Common myeloid progenitor, CD34-positive (primary cell): ENCODE results near the gene PTPRA.
"Not testable (repeated sequence)": the region's sequence is repeated elsewhere in the genome, so short reads cannot be mapped to it uniquely, and the experiment has no call there.

ENCODE experiments used
- CTCF ChIA-PET: fragments of 350-600 bp; sonication (Branson Sonifier 250); formaldehyde crosslinking; loops from one replicate; lab custom pipeline; 2021; ENCODE audit warnings: antibody characterized with exemption; lab: Charles Lee
- POLR2A ChIA-PET: fragments of 350-600 bp; sonication (Branson Sonifier 250); formaldehyde crosslinking; loops from one replicate; lab custom pipeline; 2021; ENCODE audit warnings: antibody characterized with exemption; lab: Charles Lee
- DNase-seq, 3 donors: peaks; one replicate each; pipeline versions ENCODE4 v3.0.0 to v3.0.0-alpha.2; 2013
- H3K27ac ChIP-seq, 2 experiments: 1 replicate in 1 of 2; 2 replicates in 1 of 2; pipeline ENCODE4 v1.7.0; 2013; ENCODE audit warnings: inconsistent platforms in 2 of 2, low read length in 2 of 2, mild to moderate bottlenecking in 2 of 2, low read depth in 1 of 2, moderate library complexity in 1 of 2; ENCODE audit not compliant: severe bottlenecking in 2 of 2, insufficient read depth in 1 of 2, poor library complexity in 1 of 2
- H3K27me3 ChIP-seq, 5 experiments: replicated peaks in 2 of 5; 1 replicate in 3 of 5; 2 replicates in 2 of 5; pipeline versions ENCODE4 v1.6.1 to v1.7.0; 2013; ENCODE audit warnings: low read length in 4 of 5, mild to moderate bottlenecking in 2 of 5, moderate library complexity in 2 of 5, inconsistent platforms in 1 of 5; ENCODE audit not compliant: insufficient read depth in 5 of 5, control insufficient read depth in 4 of 5
- H3K36me3 ChIP-seq, 4 experiments: 1 replicate in 2 of 4; 2 replicates in 2 of 4; pipeline versions ENCODE4 v1.6.1 to v1.7.0; 2013; ENCODE audit warnings: low read length in 3 of 4, control low read depth in 1 of 4, mild to moderate bottlenecking in 1 of 4; ENCODE audit not compliant: control insufficient read depth in 4 of 4, insufficient read depth in 4 of 4
- H3K4me1 ChIP-seq, 4 experiments: 1 replicate in 3 of 4; 2 replicates in 1 of 4; pipeline versions ENCODE4 v1.6.1 to v1.7.1; 2013; ENCODE audit warnings: low read length in 3 of 4, mild to moderate bottlenecking in 3 of 4, control low read depth in 1 of 4, inconsistent platforms in 1 of 4, moderate library complexity in 1 of 4; ENCODE audit not compliant: control insufficient read depth in 4 of 4, insufficient read depth in 4 of 4; ENCODE audit errors: control extremely low read depth in 1 of 4
- H3K4me3 ChIP-seq, 7 experiments: 1 replicate in 4 of 7; 2 replicates in 3 of 7; pipeline versions ENCODE4 v1.5.1 to v1.7.0; 2013; ENCODE audit warnings: mild to moderate bottlenecking in 7 of 7, low read length in 6 of 7, moderate library complexity in 6 of 7, inconsistent platforms in 2 of 7, low read depth in 2 of 7, control low read depth in 1 of 7; ENCODE audit not compliant: insufficient read depth in 4 of 7, control insufficient read depth in 1 of 7; ENCODE audit errors: extremely low read depth in 1 of 7
- H3K9me3 ChIP-seq, 5 experiments: 1 replicate in 4 of 5; 2 replicates in 1 of 5; pipeline versions ENCODE4 v1.6.1 to v1.7.1; 2013; ENCODE audit warnings: low read length in 4 of 5, mild to moderate bottlenecking in 2 of 5, inconsistent platforms in 1 of 5, low read depth in 1 of 5, moderate library complexity in 1 of 5; ENCODE audit not compliant: control insufficient read depth in 4 of 5, insufficient read depth in 2 of 5; ENCODE audit errors: control extremely low read depth in 1 of 5
- WGBS: methylation state at CpG from one replicate; pipeline ENCODE4 v1.1.5; 2013; ENCODE audit not compliant: insufficient coverage; 5-methylcytosine and 5-hydroxymethylcytosine counted together

The PTPRA gene

DNA sequence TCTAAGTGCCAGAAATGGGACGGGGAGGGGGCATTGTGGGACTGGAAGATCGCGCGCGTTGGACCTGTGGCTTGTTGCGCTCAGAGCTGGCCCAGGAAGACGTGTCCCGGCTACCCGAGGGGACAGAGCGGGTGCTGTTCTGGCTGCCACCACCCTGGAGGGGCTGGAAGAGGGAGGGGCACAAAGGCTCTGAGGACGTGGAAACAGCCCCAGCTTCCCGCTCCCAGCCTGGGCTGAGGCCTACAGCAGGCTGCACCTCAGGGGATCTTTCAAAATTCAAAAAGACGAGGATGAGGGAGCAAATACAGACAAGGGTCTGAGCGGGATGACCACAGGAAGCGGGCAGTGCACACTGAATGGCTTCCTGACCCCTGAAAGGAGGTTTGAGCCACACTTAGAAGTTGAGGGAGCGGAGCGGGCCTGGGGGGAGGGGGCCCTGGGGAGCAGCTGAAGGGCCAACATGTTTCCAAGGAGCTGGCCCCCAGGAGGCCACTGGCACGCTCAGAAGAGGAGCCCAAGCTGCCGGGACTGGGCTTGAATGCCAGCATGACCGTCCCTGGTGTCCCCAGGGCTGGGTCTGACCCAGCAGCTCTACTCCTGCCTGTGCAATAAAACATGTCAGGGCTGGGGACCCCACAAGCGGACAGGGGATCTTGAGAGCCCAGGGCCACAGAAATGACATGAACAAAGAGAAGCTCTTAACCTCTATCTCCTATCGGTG lies 199.4 kb downstream of the PTPRA start:
- 89% methylated on average over 20 of the region's 22 CpGs for WGBS
- CTCF ChIA-PET: interaction anchor here (0.7 to 9.7 kb wide), 4 partner anchors 13 to 47 kb away, joined by 3 to 64 read pairs (median 4); no protein-coding TSS in a partner anchor
- peak overlapping the region in 1 of 2 experiments; percentile 14 for H3K27ac ChIP-seq

DNA sequence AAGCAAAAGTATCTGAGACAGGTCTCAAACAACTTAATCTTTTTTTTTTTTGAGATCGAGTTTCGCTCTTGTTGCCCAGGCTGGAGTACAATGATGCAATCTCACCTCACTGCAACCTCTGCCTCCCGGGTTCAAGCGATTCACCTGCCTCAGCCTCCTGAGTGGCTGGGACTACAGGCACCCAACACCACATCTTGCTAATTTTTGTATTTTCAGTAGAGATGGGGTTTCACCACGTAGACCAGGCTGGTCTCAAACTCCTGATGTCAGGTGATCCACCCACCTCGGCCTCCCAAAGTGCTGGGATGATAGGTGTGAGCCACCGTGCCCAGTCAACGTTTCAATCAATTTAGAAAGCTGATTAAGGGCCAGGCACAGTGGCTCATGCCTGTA lies 200.0 kb downstream of the PTPRA start:
- H3K9me3 ChIP-seq, H3K27ac ChIP-seq, H3K27me3 ChIP-seq, H3K36me3 ChIP-seq, H3K4me3 ChIP-seq, DNase-seq: not testable (repeated sequence)
- ChIA-PET CTCF (interaction anchor here (1.0 to 9.7 kb wide), 3 partner anchors 17 to 46 kb away, joined by 3 to 64 read pairs (median 4); no protein-coding TSS in a partner anchor), POLR2A (interaction anchor here (2.5 kb wide), 1 partner anchor 19 kb away, joined by 13 read pairs; no protein-coding TSS in a partner anchor)
- H3K4me1 ChIP-seq: peaks cover 2 to 64% (median 48%) of the 10 kb centered on the region in 4 experiments
- 95% methylated on average over 8 of the region's 8 CpGs for WGBS

More for the DNA sequence above, 199.4 kb downstream of the PTPRA start:
- POLR2A ChIA-PET: interaction anchor here (2.5 kb wide), 1 partner anchor 20 kb away, joined by 13 read pairs; no protein-coding TSS in a partner anchor
- Histone ChIP-seq H3K9me3 (no peaks in the 10 kb centered on the region), H3K36me3 (peaks cover 3 to 10% (median 5%) of the 10 kb centered on the region in 4 experiments), H3K4me1 (peaks cover 0 to 59% (median 46%) of the 10 kb centered on the region in 4 experiments), H3K4me3 (peak overlapping the region in 4 of 7 experiments; percentile 64 to 86 (median 74)), H3K27me3 (no peaks in the 10 kb centered on the region)
- no peak for DNase-seq

DNA sequence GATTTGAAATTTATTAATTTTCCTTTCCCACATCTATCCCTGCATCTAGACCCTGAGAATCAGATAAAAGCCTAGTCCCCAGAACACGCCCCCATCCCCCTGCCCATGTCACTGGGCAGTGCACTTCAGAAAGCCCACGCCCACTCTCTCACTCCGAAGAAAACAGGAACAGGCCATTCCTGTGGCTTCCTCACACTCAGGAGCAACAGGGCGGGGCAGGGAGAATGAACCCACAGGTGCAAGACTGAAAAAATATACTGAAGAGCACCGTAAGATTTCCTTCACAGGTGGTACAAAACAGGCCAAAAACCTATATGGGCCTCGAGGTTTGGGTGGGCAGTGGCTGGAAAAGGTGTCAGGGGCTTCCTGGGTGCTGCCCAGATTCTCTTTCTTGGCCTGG lies 201.5 kb downstream of the PTPRA start:
- POLR2A ChIA-PET: no interaction called here

DNA sequence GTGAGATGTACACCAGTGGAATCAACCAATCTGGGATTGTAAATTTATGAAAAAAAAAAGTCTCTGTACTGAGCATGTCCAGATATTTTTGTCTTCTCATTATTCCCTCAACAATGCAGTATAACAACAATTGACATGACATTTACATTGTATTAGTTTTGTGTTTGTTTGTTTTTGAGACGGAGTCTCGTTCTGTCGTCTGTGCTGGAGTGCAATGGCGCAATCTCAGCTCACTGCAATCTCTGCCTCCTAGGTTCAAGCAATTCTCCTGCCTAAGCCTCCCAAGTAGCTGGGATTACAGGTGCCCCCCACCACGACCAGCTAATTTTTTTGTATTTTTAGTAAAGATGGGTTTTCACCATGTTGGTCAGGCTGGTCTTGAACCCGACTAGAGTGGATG lies 202.0 kb downstream of the PTPRA start:
- CTCF ChIA-PET: interaction anchor here (1.0 to 9.7 kb wide), 5 partner anchors 10 to 40 kb away, joined by 3 to 64 read pairs (median 5); no protein-coding TSS in a partner anchor

More for the DNA sequence above, 201.5 kb downstream of the PTPRA start:
- no peaks in the 10 kb centered on the region for H3K36me3 ChIP-seq
- CTCF ChIA-PET: interaction anchor here (0.6 to 9.7 kb wide), 6 partner anchors 10 to 40 kb away, joined by 3 to 64 read pairs (median 4); no protein-coding TSS in a partner anchor
- no peaks in the 10 kb centered on the region for H3K9me3 ChIP-seq
- 3% methylated on average over 5 of the region's 6 CpGs for WGBS
- DNase-seq: peak in 2 of 3 donors; percentile 37 to 56
- H3K27ac ChIP-seq: no peak overlapping the region
- peak overlapping the region in 2 of 7 experiments; percentile 3 to 39 for H3K4me3 ChIP-seq
- H3K4me1 ChIP-seq: peaks cover 2 to 67% (median 50%) of the 10 kb centered on the region in 4 experiments
- no peaks in the 10 kb centered on the region for H3K27me3 ChIP-seq

DNA sequence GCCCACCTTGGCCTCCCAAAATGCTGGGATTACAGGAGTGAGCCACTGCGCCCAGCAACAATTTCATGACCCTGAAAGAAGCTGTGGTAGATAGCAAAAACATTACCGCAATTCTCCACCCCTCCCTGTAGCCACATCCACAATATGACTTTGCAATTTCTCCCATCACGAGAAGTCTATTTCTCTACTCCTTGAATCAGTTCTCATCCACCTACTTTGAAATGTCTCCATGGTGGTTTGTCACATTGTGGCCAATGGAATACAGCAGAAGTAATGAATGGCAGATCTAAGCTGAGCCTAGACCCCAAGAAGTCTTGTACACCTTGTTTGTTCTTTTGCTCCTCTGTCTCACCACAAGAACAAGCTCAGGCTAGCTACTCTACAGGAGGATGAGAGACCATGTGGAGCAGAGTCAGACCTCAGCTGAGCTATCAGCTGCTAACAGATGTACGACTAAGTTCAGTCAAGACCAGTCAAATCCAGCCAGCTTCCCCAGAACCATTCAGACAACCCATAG lies 204.4 kb downstream of the PTPRA start:
- CTCF ChIA-PET: interaction anchor here (0.7 to 2.7 kb wide), 17 partner anchors 9 to 93 kb away, joined by 3 to 19 read pairs (median 6); no protein-coding TSS in a partner anchor
- 0% methylated on average over 2 of the region's 4 CpGs for WGBS

More for the DNA sequence above, 202.0 kb downstream of the PTPRA start:
- H3K4me1 ChIP-seq: peaks cover 2 to 72% (median 50%) of the 10 kb centered on the region in 4 experiments
- whole genome bisulfite sequencing: 100% methylated on average over 5 of the region's 6 CpGs
- DNase-seq, H3K27me3 ChIP-seq, H3K27ac ChIP-seq, H3K9me3 ChIP-seq, POLR2A ChIA-PET, H3K36me3 ChIP-seq: not testable (repeated sequence)
- H3K4me3 ChIP-seq: peak overlapping the region in 1 of 7 experiments; percentile 3

DNA sequence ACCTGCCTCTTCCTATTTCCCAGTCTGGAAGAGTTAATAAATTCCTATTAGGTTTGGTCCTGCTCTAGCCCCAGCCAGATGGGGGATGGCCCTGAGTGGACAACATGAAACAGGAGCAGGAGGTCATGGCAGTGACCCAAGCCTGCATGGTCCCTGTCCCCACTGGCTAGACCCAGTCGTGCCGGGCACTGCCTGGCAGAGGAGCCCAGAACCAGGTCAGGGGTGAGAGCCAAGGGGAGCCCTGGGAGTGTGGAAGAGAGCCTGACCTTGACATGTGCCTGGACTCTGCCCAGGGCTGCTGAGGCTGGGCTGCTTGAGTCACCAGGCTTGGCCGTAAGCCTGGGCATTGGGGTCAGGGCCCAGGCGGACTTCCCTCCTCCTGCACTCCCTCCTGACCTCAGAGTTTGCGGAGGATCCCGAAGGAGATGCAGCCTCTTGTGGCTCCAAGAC lies 207.7 kb downstream of the PTPRA start:
- no peak for DNase-seq
- Histone ChIP-seq H3K27ac (peak overlapping the region; percentile 30 to 64), H3K9me3 (no peaks in the 10 kb centered on the region), H3K27me3 (no peaks in the 10 kb centered on the region), H3K36me3 (no peaks in the 10 kb centered on the region), H3K4me1 (peaks cover 5 to 79% (median 61%) of the 10 kb centered on the region in 4 experiments), H3K4me3 (peak overlapping the region in 4 of 7 experiments; percentile 10 to 83 (median 48))
- ChIA-PET POLR2A (no interaction called here), CTCF (interaction anchor here (2.0 kb wide), 2 partner anchors 11 kb away, joined by 6 to 7 read pairs; no protein-coding TSS in a partner anchor)
- WGBS: 27% methylated on average over 3 of the region's 6 CpGs

More for the DNA sequence above, 204.4 kb downstream of the PTPRA start:
- Histone ChIP-seq H3K4me1 (peaks cover 5 to 77% (median 53%) of the 10 kb centered on the region in 4 experiments), H3K36me3 (no peaks in the 10 kb centered on the region), H3K27me3 (no peaks in the 10 kb centered on the region), H3K9me3 (no peaks in the 10 kb centered on the region), H3K27ac (peak overlapping the region in 1 of 2 experiments; percentile 49), H3K4me3 (peak overlapping the region in 2 of 7 experiments; percentile 34 to 51)
- POLR2A ChIA-PET: interaction anchor here (0.6 to 1.3 kb wide), 4 partner anchors 13 to 31 kb away, joined by 4 to 5 read pairs (median 4); no protein-coding TSS in a partner anchor
- peak; percentile 82 to 96 (median 93) for DNase-seq
